GM12801 (cell line): Measurements from ENCODE around the gene TRPM1.

Experiments
- CTCF ChIP-seq: IDR thresholded peaks from one replicate; pipeline ENCODE4 v1.5.1; 2011; ENCODE audit warnings: control low read depth; ENCODE audit not compliant: insufficient read length; ENCODE audit errors: extremely low read depth

Gene TRPM1

GRCh38 chr15:31101262-31102038 is at the start of gene TRPM1:
Gene TRPM1, minus strand, starts transcription at chr15:31101725. Its CDS starts 20,370 bp downstream, at chr15:31081355.
- no peak for TF ChIP-seq CTCF

- TF ChIP-seq CTCF: no peak
These were observed 49.3 kb upstream of the TRPM1 start for GRCh38 chr15:31150732-31151231.

- TF ChIP-seq CTCF: no peak
These were observed 48.5 kb upstream of the TRPM1 start for GRCh38 chr15:31149987-31150386.

GRCh38 chr15:31149088-31149505 is 47.6 kb upstream of the TRPM1 start:
- TF ChIP-seq CTCF: no peak

- no peak for TF ChIP-seq CTCF
These were observed 47.0 kb upstream of the TRPM1 start for GRCh38 chr15:31148297-31149087.

GRCh38 chr15:31147944-31148296 is 46.4 kb upstream of the TRPM1 start:
- no peak for TF ChIP-seq CTCF

GRCh38 chr15:31147456-31147855 is 45.9 kb upstream of the TRPM1 start:
- no peak for TF ChIP-seq CTCF
